HCEC 1CT (cell line): ENCODE results near the gene TFDP1.
A peak's percentile ranks its signal among the peaks of the same experiment; 100 is the strongest.
"Not testable (repeated sequence)": the region's sequence is repeated elsewhere in the genome, so short reads cannot be mapped to it uniquely, and the experiment has no call there.

Source experiments
- DNase-seq: peaks from one replicate; pipeline ENCODE4 v3.0.0-alpha.2; 2017

Gene TFDP1

DNA sequence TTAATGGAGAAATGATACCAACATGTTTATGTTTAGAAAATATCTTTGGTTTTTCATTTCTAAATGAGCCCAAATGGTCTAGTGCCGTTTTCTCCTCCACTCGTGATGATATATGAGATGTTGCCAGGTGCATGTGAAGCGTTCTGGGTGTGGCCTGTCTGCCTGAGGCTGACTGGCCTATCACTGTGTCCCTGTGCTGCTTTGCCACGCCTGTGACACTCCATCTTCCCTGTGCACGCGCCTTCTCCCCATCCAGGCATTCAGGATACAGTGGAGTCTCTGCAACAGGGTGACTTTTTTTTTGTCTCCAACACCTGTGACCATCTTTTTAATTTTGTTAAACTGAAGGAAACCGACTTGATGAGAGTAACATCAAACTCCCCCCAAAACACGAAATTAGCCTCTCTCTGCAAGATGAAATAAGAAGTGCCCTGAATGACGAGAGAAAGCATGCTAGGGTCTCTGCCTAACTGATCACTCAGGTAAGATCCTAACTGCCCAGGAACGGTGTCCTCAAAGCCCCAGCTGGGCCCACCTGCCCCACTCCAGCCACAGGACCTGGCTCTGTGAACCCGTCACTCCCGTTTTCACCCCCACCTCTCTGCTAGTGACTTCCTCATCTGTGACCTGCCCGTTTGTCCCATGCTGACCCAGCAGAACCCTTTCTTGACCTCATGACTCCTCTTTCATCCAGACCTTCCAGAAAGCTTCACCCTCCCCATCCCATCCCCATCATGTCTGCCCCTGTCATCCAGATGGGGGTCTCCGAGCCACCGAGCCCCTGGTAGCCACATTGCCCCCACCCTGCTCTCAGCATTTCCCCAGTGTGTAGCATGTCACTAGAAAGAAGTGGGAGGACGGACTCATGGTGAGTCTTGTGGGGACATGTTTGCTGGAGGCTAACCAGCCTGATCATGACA is 33.2 kb upstream of the TFDP1 start:
- DNase-seq = no peak

DNA sequence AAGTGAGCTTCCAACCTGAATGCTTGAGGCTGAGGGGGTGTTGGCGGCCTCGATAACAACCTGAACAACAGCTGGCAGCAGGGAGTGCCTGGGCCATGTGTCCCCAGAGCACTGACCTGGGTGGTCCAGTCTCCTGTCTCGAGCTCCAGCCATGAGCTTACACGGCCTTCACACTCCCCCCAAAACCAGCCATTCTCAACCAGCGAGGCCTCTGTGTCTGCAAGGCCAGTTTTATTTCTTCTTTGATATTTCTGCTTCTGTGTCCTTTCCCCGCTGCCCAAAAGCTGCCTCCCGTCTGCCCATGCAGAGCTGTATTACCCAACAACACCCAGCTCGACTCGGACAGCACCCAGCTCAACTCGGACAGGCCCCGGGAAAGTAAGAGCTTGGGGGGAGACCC is 32.5 kb upstream of the TFDP1 start:
- DNase-seq = no peak

DNA sequence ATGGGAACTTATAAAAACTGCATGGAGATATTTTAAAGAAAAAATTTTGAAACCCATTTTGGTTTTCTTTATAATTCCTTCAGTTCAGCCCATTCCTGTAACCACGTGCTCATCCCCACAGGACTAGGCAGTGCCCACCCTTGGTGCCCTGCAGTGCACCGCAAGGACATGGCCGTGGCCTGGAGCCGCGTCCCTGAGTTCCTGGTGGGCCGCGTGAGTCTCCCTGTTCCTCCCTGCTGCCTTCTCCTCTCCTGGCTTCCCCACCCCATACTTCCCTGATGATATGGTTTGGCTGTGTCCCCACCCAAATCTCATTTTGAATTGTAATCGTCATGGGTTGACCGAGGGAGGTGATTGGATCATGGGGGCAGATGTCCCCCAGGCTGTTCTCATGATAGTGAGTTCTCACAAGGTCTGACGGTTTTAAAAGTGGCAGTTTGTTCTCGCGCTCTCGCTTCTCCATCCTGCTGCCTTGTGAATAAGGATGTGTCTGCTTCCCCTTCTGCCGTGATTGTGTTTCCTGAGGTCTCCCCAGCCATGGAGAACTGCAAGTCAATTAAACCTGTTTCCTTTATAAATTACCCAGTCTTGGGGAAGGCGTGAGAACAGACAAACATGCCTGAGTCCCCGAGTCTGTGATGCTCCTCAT is 31.6 kb upstream of the TFDP1 start:
- no peak for DNase-seq

DNA sequence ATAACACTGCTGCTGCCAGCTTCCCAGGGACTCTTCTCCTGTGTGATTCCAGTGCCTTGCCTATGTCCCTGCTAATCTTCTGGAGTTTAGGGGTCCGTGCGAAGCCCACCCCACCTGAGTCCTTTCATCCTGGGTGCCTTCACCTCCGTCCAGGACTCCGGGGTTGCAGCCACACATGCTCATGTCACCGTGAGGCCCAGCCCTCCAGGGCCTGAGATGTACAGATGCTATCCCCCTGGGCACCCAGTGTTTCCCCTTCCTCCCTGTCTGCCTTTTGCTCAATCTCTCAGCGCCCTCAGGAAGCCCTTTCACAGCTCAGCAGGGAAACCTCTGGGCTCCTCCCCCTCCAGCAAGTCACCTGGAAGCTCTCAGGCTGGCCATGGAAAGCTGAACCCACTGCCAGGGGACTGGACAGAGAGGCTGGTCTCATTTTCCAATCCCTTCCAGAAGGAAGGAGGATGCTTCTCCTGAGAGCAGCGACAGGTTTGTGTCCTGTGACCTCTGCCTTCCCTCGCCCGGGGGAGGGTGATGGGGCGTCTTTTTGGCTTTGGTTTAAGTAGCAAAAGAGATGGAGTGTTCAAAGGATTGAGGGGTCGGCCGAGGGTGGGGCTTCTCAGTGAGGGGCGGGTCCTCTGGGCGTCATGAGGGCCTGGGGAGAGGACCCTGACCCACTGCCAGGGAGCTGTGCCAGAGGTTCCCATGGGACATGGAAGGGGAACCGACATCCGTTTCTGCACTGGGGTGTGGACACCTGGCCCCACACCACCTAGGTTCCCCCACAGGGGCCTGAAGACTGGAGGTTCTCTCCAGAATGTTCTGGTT is 30.8 kb upstream of the TFDP1 start:
- DNase-seq = no peak

DNA sequence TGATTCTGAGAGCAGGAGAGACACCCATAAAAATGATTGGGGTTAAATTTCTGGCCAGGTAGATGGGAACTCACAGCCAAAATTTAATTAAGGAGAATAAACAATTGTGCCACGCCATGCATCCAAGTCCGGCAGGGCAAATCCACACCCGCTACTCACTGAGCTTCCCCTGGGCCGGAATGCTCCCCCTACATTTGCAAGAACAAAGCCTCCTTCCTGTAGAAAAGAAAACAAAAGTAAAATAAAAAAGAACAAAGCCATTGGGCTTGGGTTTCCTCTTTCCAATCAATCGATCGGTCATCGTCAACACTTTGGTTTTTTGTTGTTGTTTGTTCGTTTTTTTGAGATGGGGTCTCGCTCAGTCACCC is 30.2 kb upstream of the TFDP1 start:
- no peak for DNase-seq

DNA sequence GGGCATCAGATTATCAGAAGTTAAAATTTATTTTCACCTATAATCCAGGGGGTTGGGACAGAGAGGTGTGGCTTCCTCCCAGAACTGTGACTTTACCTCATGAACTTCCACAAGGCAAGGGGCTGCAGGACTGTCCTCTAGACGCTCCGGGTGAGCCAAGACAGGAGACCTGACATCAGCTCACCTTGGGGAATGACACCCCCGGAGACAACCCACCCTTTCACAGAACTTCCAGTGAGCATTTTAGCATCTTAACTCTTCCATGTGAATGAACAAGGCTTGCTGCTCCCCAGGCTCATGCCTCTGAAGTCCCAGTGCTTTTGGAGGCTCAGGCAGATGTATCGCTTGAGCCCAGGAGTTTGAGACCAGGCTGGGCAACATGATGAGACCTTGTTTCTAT is 29.4 kb upstream of the TFDP1 start:
- no peak for DNase-seq

DNA sequence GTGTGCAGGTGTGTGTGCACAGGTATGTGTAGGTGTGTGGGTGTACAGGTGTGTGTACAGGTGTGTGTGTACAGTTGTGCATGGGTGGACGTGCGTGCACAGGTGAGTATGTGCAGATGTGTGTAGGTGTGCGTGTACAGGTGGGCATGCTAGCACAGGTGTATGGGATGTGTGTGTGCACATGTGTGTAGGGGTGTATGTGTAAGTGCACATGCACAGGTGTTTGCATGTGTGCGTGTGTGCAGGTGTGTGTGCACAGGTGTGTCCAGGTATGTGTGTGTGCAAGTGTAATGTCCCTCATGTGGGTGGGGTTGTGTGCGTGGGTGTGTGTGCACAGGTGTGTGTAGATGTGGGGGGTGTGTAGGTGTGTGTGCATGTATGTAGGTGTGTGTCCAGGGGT is 27.5 kb upstream of the TFDP1 start:
- DNase-seq = no peak

DNA sequence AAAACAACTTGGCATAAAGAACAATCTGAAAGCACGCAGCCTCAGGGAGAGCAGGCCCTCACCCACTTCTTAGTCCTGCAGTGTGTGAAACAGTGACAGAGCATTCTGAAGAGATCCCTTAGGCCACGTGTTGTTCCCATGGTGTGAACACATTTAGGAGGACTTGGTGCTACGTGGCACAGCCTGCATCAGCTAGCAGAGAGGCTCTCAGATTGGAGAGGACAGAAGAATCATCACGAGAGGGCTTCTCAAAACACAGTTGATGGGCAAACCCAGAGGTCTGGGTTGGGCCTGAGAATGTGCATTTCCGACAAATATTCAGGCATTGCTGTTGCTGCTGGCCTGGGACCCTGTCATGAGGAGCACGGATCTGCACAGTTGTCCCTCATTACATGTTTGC is 26.1 kb upstream of the TFDP1 start:
- no peak for DNase-seq

- DNase-seq = no peak
Measured at GRCh38 chr13:113559061-113559460, 25.5 kb upstream of the TFDP1 start.

DNA sequence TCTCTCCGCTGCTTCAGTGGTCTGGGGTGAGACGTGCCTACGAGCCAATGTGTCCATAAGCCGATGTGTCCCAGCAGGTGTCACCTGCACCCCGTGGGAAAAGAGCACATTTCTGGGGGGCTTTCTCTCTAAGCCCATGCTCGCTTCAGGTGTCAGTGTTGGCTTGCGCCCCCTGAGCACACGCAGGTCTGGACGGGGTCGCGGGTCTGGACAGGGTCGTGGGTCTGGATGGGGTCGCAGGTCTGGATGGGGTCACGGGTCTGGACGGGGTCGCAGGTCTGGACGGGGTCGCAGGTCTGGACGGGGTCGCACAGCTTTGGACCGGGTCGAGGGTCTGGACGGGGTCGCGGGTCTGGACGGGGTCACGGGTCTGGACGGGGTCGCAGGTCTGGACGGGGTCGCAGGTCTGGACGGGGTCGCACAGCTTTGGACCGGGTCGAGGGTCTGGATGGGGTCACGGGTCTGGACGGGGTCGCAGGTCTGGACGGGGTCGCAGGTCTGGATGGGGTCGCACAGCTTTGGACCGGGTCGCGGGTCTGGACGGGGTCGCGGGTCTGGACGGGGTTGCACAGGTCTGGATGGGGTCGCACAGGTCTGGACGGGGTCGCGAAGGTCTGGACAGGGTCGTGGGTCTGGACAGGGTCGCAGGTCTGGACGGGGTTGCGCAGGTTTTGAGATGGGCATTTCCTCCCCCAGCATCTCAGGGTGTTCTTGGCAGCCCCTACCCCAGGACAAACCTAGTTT is 24.5 kb upstream of the TFDP1 start:
- no peak for DNase-seq

DNA sequence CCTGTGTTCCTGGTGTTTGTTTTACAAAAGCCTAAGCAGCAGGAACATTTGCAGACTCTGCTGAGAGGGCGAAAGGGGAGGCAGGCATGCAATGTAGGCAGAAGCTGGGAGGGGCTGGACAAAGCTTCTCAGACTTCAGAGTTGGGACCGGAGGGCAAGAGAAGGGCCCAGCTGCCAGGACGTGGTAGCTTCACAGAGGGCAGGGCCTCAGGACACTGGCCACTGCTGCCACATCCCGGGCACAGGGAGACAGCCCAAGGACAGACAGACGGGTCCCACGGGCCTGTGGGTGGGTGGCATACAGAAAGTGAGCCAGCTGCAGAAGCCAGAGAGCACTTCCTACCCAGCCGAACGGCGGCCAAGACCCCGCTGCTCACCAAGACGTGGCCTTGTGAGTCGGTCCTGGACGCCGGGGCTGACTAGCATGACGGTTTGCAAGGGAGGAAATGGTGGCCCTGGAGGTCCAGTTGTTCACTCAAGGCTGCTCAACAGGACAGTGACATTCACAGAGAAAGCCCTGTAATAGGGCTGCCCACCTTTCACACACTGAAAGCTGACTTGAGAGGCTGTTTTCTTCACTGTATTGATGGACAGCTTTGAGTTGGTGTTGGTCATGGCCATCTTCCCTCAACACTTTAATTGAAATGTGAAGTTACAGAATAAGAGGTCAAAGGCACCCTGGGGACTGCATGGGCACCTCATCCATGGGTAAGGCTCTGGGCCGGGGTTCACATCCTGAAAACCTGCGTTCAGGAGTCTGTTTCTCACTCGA is 23.7 kb upstream of the TFDP1 start:
- no peak for DNase-seq

DNA sequence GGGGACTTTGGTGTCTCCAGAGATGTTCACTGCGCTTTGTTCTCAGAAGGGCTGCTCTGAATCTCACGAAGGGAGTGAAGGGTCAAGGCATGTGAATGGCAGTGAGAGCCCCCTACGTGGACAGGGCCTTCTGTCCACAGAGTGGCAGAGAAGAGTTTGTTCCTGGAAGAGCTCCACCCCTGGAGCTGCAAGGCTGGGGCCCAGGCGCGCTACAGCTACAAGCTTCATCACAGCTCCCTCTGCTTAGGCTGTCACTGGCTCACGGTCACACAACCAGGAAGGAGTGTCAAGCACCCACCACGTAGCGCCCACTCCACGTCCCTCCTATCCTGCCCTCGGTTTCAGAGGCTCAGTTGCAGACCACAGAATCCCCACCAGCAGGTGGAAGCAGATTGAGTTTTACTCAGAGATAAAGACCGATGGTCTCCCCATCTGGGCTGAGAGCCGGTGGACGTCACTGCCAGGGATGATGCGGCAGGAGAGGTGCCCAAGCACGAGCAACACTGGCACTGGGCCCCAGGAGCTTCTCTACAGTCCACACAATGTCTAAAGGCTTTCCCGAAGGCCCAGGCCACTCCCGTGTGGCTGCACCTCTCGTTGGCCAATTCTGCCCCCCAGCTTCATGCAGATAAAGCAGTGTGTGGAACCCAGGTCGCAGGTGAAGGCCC is 23.0 kb upstream of the TFDP1 start:
- DNase-seq = no peak

GRCh38 chr13:113562085-113562749 is 22.3 kb upstream of the TFDP1 start:
- peak; percentile 58 for DNase-seq

- DNase-seq = no peak
Measured at GRCh38 chr13:113562844-113563243, 21.7 kb upstream of the TFDP1 start.

- DNase-seq = not testable (repeated sequence)
Measured at GRCh38 chr13:113563511-113563910, 21.0 kb upstream of the TFDP1 start.

GRCh38 chr13:113564331-113565023 is 20.1 kb upstream of the TFDP1 start:
- no peak for DNase-seq

DNA sequence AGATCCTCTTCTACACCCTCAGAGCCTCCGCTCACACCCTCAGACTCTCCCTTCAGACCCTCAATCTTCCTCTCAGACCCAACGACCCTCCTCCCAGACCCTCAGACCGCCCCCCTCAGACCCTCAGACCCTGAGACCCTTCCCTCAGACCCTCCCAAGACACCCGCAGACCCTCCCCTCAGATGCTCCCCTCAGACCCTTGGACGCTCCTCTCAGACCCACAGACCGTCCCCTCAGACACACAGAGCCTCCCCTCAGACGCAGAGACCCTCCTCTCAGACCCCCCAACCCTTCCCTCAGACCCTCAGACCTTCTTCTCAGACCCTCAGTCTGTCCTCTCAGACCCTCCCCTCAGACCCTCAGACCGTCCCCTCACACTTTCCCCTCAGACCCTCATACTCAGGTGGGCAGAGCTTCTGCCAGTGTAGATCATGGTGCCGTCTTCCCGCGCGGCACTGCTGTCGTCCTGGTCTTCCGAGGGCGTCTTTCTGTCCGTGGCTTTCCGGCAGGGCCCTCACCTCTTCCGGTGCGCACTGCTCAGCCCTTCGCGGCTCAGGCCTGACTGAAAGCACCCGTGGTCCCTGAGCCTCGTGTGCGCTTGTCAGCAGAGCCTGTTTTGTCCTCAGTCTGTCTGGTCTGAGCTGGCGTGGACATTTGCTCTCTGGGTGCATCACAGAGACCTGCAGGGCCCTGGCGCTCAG is 18.9 kb upstream of the TFDP1 start:
- DNase-seq = no peak

- DNase-seq = no peak
Measured at GRCh38 chr13:113566227-113566561, 18.4 kb upstream of the TFDP1 start.

DNA sequence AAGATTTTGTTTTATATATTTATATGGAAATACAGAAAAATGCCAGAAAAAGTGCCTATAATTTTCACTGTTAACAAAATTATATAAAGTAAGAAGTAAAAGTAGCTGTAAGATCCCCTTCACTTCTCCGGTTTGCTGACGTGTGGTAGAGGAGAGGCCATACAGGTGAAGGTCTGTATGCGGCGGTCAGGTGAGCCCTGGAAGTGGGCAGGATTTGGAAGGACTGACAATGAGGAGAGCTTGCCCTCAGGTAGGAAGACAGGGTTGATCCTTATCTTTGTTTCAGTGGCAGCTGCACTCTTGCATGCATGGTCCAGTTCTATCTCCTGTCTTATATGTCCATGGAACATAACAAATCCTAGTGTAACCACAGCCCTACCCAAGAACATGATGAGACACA is 16.9 kb upstream of the TFDP1 start:
- DNase-seq = no peak

- DNase-seq = no peak
Measured at GRCh38 chr13:113573065-113573464, 11.5 kb upstream of the TFDP1 start.
